GM12878 (cell line): ENCODE results near the gene PRR23A. TPM values are rescaled to one million over a fixed set of nuclear protein-coding genes. Genes with fewer than 3 reads are reported as not detected.

Source experiments
- ATAC-seq: fragments of 200-7000 bp; cut with Tn5 transposase; 3 replicates; pipeline ENCODE4 v1.9.1; 2020; ENCODE audit warnings: mild to moderate bottlenecking, moderate library complexity
- BruUV-seq: library from RNA; stranded (reverse); fragments of 400-500 nt; replicated peaks from 2 replicates; lab custom pipeline; 2021; lab: Mats Ljungman, UMichigan
- CTCF ChIA-PET: fragments of 300-600 bp; sonication (Branson Sonifier 250); formaldehyde crosslinking; extraction: SDS; loops from one replicate; lab custom pipeline; 2021; ENCODE audit warnings: inconsistent platforms; lab: Yijun Ruan, JAX
- POLR2A ChIA-PET: fragments of 350-600 bp; formaldehyde crosslinking; extraction: SDS; loops from one replicate; lab custom pipeline; 2021; ENCODE audit warnings: inconsistent platforms; lab: Charles Lee
- RAD21 ChIA-PET: fragments of 300-600 bp; sonication (Branson Sonifier 250); formaldehyde crosslinking; loops from one replicate; lab custom pipeline; 2023; ENCODE audit warnings: antibody characterized with exemption; ENCODE audit not compliant: unreplicated experiment; lab: Charles Lee
- SMC1A ChIA-PET: fragments of 300-600 bp; sonication (Branson Sonifier 250); formaldehyde crosslinking; loops from one replicate; lab custom pipeline; 2023; ENCODE audit not compliant: unreplicated experiment, uncharacterized antibody; lab: Charles Lee
- DNase-seq: peaks from one replicate; pipeline ENCODE4 v3.0.0-alpha.2; 2011; ENCODE audit warnings: low read depth, low spot score
- FAIRE-seq: peaks from 3 replicates; lab custom pipeline; 2011; peaks lifted over from hg19 to GRCh38; lab: Jason Lieb, UNC
- H2AFZ ChIP-seq: 2 replicates; pipeline ENCODE4 v1.6.0; 2011; ENCODE audit warnings: low read depth, low read length, control low read depth; ENCODE audit not compliant: control insufficient read depth
- H3K27ac ChIP-seq: 2 replicates; pipeline ENCODE4 v1.5.1; 2011; ENCODE audit warnings: control low read depth; ENCODE audit not compliant: control insufficient read depth, insufficient read depth
- H3K27me3 ChIP-seq, 2 experiments: replicated peaks in 1 of 2; 2 replicates each; pipeline versions ENCODE4 v1.6.0 to v1.6.1; 2011; ENCODE audit warnings: low read length in 1 of 2; ENCODE audit not compliant: control insufficient read depth in 2 of 2, insufficient read depth in 2 of 2
- H3K36me3 ChIP-seq, 2 experiments: 2 replicates each; pipeline ENCODE4 v1.5.1; 2011; ENCODE audit warnings: low read length in 1 of 2; ENCODE audit not compliant: control insufficient read depth in 2 of 2, insufficient read depth in 2 of 2
- H3K4me1 ChIP-seq: 2 replicates; pipeline ENCODE4 v1.6.1; 2011; ENCODE audit warnings: mild to moderate bottlenecking, low read length, moderate library complexity, mixed read lengths; ENCODE audit not compliant: control insufficient read depth, insufficient read depth
- H3K4me2 ChIP-seq: 2 replicates; pipeline ENCODE4 v1.6.0; 2011; ENCODE audit warnings: control low read depth; ENCODE audit not compliant: control insufficient read depth, insufficient read depth
- H3K4me3 ChIP-seq: fragments of 200-600 bp; sonication (generic); 2 replicates; pipeline ENCODE4 v1.5.1; 2016
- H3K79me2 ChIP-seq: 2 replicates; pipeline ENCODE4 v1.6.0; 2011; ENCODE audit warnings: low read length; ENCODE audit not compliant: control insufficient read depth, insufficient read depth
- H3K9ac ChIP-seq: 2 replicates; pipeline ENCODE4 v1.8.0; 2011; ENCODE audit warnings: low read length, control low read depth, mixed read lengths; ENCODE audit not compliant: control insufficient read depth, insufficient read depth
- H3K9me3 ChIP-seq: replicated peaks from 3 replicates; pipeline ENCODE4 v1.5.1; 2011; ENCODE audit warnings: mild to moderate bottlenecking, low read length; ENCODE audit not compliant: control insufficient read depth, insufficient read depth
- H4K20me1 ChIP-seq: 2 replicates; pipeline ENCODE4 v1.6.0; 2011; ENCODE audit not compliant: control insufficient read depth, insufficient read depth
- CHD4 ChIP-seq: fragments of 200-600 bp; sonication (generic); IDR thresholded peaks from 2 replicates; pipeline ENCODE4 v1.6.1; 2016; ENCODE audit warnings: mild to moderate bottlenecking
- HDGF ChIP-seq: fragments of 450-650 bp; IDR thresholded peaks from 2 replicates; pipeline ENCODE4 v1.6.1; 2016; ENCODE audit warnings: antibody characterized with exemption
- MXI1 ChIP-seq: fragments of 150-350 bp; IDR thresholded peaks from 2 replicates; pipeline ENCODE4 v1.6.1; 2011; ENCODE audit warnings: low read depth, mild to moderate bottlenecking, inconsistent platforms, low read length, improper control_type of control experiment
- NRF1 ChIP-seq: conservative IDR thresholded peaks from 2 replicates; pipeline ENCODE4 v1.6.1; 2011; ENCODE audit warnings: mild to moderate bottlenecking, low read depth, low read length, improper control_type of control experiment
- PML ChIP-seq: IDR thresholded peaks from 2 replicates; pipeline ENCODE4 v1.6.1; 2012; ENCODE audit warnings: low read length, inconsistent platforms
- POLR2A ChIP-seq: IDR thresholded peaks from 2 replicates; pipeline ENCODE4 v1.6.1; 2011; ENCODE audit warnings: low read depth, mild to moderate bottlenecking, low read length
- SPI1 ChIP-seq: IDR thresholded peaks from 2 replicates; pipeline ENCODE4 v1.6.1; 2011; ENCODE audit warnings: low read depth, mild to moderate bottlenecking, low read length, moderate library complexity, borderline replicate concordance; ENCODE audit not compliant: insufficient read depth
- SUZ12 ChIP-seq: fragments of 200-600 bp; sonication (generic); IDR thresholded peaks from one replicate; pipeline ENCODE4 v1.6.1; 2018; ENCODE audit warnings: antibody characterized with exemption, mild to moderate bottlenecking; ENCODE audit not compliant: unreplicated experiment
- TCF12 ChIP-seq: IDR thresholded peaks from 2 replicates; pipeline ENCODE4 v1.6.1; 2011; ENCODE audit warnings: low read depth, mild to moderate bottlenecking, low read length
- WGBS: methylation state at CpG from one replicate; pipeline ENCODE4 v1.1.6; 2016; ENCODE audit warnings: low lambda C conversion rate; ENCODE audit not compliant: insufficient replicate concordance, insufficient coverage; ENCODE audit errors: missing lambda C conversion rate; 5-methylcytosine and 5-hydroxymethylcytosine counted together
- in situ Hi-C: fragments of 300-500 bp; cut with MboI; formaldehyde crosslinking; loops from 9 replicates; pipeline ENCODE4 v1.14.3; 2018; ENCODE audit warnings: mixed read lengths
- intact Hi-C: fragments of 100-400 bp; cut with micrococcal nuclease; formaldehyde crosslinking; loops from one replicate; pipeline ENCODE4 v1.14.2; 2022; ENCODE audit not compliant: unreplicated experiment
- polyA plus RNA-seq, 11 experiments: library from polyadenylated mRNA; depleted of rRNA in 4 of 11; unstranded in 6 of 11; stranded (reverse) in 5 of 11; fragments of >200 nt; fragmentation: Nextera tagmentation in 4 of 11; fragmentation: Illumina TruSeq in 1 of 11; extraction: Ambion mirVana in 4 of 11; extraction: Trizol in 1 of 11; gene quantifications; 1 replicate in 1 of 11; 2 replicates in 10 of 11; pipeline versions ENCODE4 v1.2.1 to v1.2.3, GENCODE V29; 2011 to 2016; ENCODE audit warnings: inconsistent platforms in 2 of 11, missing spikeins in 2 of 11, low read depth in 1 of 11
- total RNA-seq, 4 experiments: library from RNA; depleted of rRNA in 3 of 4; stranded (reverse); fragments of >200 nt in 3 of 4; fragmentation: Illumina TruSeq in 1 of 4; extraction: Trizol in 1 of 4; gene quantifications; 2 replicates each; pipeline versions ENCODE4 v1.2.1 to v1.2.3, GENCODE V29; 2013 to 2021
- TF ChIP-seq, protein P1 (sequence below): IDR thresholded peaks from 2 replicates; pipeline ENCODE4 v1.6.1; 2012; ENCODE audit warnings: low read depth, low read length, improper control_type of control experiment

The PRR23A gene
- total and polyA plus RNA-seq, 10 of the 15 experiments (the other 5 are each of a cell fraction or from before 2014, with no cell fraction given) = not detected

DNA sequence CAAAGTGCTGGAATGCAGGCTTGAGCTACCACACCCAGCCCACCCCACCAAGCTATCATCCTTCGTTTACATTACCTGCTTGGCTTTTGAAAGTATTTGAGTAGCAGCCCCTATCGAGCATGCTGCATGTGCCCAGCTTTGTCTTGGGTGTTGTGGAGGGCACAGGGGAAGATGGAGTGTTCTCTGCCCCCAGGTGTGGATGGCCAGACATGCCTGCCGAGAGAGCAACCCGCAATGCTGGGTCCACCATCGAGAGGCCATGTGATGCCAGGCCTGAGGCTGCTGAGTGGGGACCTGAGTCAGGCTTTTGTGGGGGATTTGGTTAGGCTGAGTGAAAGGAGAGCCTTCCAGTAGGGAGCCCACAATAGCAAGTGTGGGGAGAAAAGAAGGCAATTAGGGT is 33.1 kb downstream of the PRR23A start:
- Histone ChIP-seq H3K36me3 (no peaks in the 10 kb centered on the region), H4K20me1 (no peaks in the 10 kb centered on the region)
- in situ Hi-C loops = no loop called here
- intact Hi-C loops = no loop called here
- TF ChIP-seq PML = no peak
- TF ChIP-seq HDGF = no peak
- TF ChIP-seq POLR2A = no peak
- TF ChIP-seq, all 136 proteins: peak for 0
- ATAC-seq (no peak), DNase-seq (no peak), FAIRE-seq (no peak)
- ChIA-PET POLR2A (no interaction called here), SMC1A (interaction anchor here (0.6 kb wide), 1 partner anchor 1443 kb away, joined by 3 read pairs; no protein-coding TSS in a partner anchor), CTCF (interaction anchor here (0.6 to 1.2 kb wide), 2 partner anchors 20 to 37 kb away, joined by 4 read pairs; no protein-coding TSS in a partner anchor), RAD21 (no interaction called here)
- Histone ChIP-seq H3K4me1 (no peaks in the 10 kb centered on the region), H3K4me3 (no peak overlapping the region), H3K27me3 (no peaks in the 10 kb centered on the region), H2AFZ (no peak overlapping the region), H3K79me2 (no peaks in the 10 kb centered on the region), H3K4me2 (no peak overlapping the region), H3K9me3 (no peaks in the 10 kb centered on the region), H3K9ac (no peak overlapping the region), H3K27ac (no peak overlapping the region)
- no TSS peak for BruUV-seq
- 26% methylated on average over 5 of the region's 5 CpGs for WGBS

DNA sequence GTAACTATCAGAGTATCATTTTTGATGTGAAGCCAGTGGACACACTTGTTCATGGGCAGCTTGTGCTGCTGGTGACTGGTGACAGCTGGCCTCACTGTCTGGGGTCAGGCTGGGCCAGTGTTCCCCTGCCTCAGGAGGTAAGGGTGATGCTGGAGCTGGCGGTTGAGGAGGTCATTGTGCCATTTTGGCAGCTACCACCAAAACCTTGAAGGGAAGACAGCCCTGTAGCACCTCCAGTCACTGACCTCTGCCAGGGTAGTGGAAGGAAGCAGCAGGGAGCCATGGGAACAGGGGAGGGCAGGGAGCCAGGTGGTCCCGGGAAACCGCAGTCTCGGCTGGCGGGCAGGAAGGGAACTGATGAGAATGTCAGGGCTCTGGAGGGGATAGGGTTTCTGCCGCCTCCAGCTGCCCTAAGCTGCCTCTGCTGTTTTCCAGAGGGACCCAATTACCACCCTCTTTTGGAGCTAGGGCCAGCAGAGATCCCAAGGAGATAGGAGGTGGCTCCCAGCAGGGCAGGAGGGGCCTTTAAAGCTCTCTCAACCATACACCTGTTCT is 34.2 kb downstream of the PRR23A start:
- Histone ChIP-seq H2AFZ (no peak overlapping the region), H3K36me3 (no peaks in the 10 kb centered on the region), H3K9me3 (no peaks in the 10 kb centered on the region), H3K27ac (no peak overlapping the region), H4K20me1 (no peaks in the 10 kb centered on the region), H3K9ac (no peak overlapping the region), H3K4me1 (no peaks in the 10 kb centered on the region), H3K27me3 (no peaks in the 10 kb centered on the region), H3K79me2 (no peaks in the 10 kb centered on the region), H3K4me3 (no peak overlapping the region), H3K4me2 (no peak overlapping the region)
- ChIA-PET POLR2A (no interaction called here), SMC1A (no interaction called here), CTCF (interaction anchor here (1.1 kb wide), 1 partner anchor 36 kb away, joined by 3 read pairs; no protein-coding TSS in a partner anchor), RAD21 (no interaction called here)
- DNase-seq (no peak), ATAC-seq (no peak), FAIRE-seq (no peak)
- in situ Hi-C loops = no loop called here
- intact Hi-C loops = no loop called here
- BruUV-seq = no TSS peak
- 33% methylated on average over 6 of the region's 6 CpGs for WGBS
- TF ChIP-seq SPI1 = no peak
- TF ChIP-seq SUZ12 = no peak
- TF ChIP-seq, protein P1, sequence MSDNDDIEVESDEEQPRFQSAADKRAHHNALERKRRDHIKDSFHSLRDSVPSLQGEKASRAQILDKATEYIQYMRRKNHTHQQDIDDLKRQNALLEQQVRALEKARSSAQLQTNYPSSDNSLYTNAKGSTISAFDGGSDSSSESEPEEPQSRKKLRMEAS = no peak
- no peak for TF ChIP-seq MXI1
- no peak for TF ChIP-seq NRF1
- no peak for TF ChIP-seq CHD4
- no peak for TF ChIP-seq TCF12
